ENCODE measurements around the gene COMMD9. TPM values are rescaled to one million over a fixed set of nuclear protein-coding genes. Genes with fewer than 3 reads are reported as not detected.

The COMMD9 gene
- total and polyA plus RNA-seq, 4 donors = 22.9 to 50.8 (median 28.3) TPM

DNA sequence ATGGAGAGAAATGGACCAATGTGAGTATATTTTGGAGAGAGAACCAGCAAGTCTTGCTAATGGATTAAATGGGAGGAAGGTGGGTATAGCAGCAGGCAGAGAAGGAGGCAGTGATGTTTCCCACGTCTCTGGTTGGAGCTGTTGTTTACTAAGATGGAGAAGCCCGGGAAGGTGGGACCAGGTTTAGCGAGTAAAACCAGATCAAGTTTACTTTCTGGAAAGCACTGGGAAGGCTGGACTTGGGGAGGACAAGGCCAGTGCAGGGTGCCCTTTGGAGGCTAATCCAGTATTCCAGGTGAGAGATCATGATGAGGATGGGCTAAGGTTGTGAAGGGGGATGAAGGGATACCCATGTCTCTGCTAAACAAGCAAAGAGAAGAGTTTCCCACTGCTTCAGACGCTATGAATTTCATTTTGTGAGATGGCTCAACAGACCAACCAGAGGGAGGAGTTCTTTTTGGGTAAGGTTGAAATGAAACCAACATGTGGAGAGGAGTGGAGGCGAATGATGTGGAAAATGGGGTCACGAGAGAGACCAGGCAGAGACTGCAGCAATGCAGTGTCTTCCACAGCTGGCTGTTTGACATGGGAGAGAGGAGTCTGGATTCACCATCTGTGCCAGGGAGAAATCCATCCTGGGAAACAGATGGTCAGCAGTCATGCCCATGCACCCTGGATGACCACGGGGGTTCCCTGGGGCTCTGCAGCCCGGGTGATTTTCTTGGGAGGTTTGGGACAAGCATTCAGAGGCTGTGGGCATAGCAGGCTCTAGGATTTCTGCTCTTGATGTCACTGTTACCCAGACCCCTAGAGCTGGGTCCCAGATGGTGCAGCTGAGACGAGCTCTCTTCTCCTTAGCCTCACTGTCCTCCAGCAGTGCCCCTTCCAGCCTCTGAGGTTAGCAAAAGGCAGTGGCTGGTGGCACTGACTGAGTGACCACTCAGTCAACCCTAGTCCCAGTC is 24.9 kb downstream of the COMMD9 start:
- Histone ChIP-seq H3K4me1 (ENCODE audit: control insufficient read depth in 4 of 4, insufficient read depth in 4 of 4, low read length in 3 of 4) (peaks cover 10 to 26% (median 25%) of the 10 kb centered on the region in 4 donors), H3K27ac (ENCODE audit: low read depth in 1 of 2, low read length in 2 of 2) (no peak overlapping the region), H3K9me3 (ENCODE audit: control insufficient read depth in 4 of 4, low read length in 3 of 4) (no peaks in the 10 kb centered on the region), H3K36me3 (ENCODE audit: control insufficient read depth in 4 of 4, insufficient read depth in 3 of 4, low read depth in 1 of 4, low read length in 3 of 4) (no peaks in the 10 kb centered on the region), H3K27me3 (ENCODE audit: control insufficient read depth in 4 of 4, insufficient read depth in 4 of 4, low read length in 3 of 4) (peaks cover 0 to 2% (median 0%) of the 10 kb centered on the region in 4 donors), H3K9ac (ENCODE audit: low read depth in 1 of 2, low read length in 2 of 2) (no peak overlapping the region), H3K4me3 (ENCODE audit: low read depth in 1 of 3, low read length in 3 of 3) (no peak overlapping the region)
- TF ChIP-seq HNF4A (conservative IDR thresholded peaks at IDR 0.05) = no peak
- TF ChIP-seq, protein P1, sequence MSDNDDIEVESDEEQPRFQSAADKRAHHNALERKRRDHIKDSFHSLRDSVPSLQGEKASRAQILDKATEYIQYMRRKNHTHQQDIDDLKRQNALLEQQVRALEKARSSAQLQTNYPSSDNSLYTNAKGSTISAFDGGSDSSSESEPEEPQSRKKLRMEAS (IDR thresholded peaks at IDR 0.05) = no peak
- TF ChIP-seq, protein P2, sequence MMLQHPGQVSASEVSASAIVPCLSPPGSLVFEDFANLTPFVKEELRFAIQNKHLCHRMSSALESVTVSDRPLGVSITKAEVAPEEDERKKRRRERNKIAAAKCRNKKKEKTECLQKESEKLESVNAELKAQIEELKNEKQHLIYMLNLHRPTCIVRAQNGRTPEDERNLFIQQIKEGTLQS (IDR thresholded peaks at IDR 0.05) = no peak
- TF ChIP-seq HNF4G (IDR thresholded peaks at IDR 0.05) = no peak
- TF ChIP-seq, protein P3, sequence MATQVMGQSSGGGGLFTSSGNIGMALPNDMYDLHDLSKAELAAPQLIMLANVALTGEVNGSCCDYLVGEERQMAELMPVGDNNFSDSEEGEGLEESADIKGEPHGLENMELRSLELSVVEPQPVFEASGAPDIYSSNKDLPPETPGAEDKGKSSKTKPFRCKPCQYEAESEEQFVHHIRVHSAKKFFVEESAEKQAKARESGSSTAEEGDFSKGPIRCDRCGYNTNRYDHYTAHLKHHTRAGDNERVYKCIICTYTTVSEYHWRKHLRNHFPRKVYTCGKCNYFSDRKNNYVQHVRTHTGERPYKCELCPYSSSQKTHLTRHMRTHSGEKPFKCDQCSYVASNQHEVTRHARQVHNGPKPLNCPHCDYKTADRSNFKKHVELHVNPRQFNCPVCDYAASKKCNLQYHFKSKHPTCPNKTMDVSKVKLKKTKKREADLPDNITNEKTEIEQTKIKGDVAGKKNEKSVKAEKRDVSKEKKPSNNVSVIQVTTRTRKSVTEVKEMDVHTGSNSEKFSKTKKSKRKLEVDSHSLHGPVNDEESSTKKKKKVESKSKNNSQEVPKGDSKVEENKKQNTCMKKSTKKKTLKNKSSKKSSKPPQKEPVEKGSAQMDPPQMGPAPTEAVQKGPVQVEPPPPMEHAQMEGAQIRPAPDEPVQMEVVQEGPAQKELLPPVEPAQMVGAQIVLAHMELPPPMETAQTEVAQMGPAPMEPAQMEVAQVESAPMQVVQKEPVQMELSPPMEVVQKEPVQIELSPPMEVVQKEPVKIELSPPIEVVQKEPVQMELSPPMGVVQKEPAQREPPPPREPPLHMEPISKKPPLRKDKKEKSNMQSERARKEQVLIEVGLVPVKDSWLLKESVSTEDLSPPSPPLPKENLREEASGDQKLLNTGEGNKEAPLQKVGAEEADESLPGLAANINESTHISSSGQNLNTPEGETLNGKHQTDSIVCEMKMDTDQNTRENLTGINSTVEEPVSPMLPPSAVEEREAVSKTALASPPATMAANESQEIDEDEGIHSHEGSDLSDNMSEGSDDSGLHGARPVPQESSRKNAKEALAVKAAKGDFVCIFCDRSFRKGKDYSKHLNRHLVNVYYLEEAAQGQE (IDR thresholded peaks at IDR 0.05) = no peak
- TF ChIP-seq NR2F2 (IDR thresholded peaks at IDR 0.05) = no peak
- WGBS = 70% methylated on average over 9 of the region's 9 CpGs
- no peak for DNase-seq (ENCODE audit: low spot score)

DNA sequence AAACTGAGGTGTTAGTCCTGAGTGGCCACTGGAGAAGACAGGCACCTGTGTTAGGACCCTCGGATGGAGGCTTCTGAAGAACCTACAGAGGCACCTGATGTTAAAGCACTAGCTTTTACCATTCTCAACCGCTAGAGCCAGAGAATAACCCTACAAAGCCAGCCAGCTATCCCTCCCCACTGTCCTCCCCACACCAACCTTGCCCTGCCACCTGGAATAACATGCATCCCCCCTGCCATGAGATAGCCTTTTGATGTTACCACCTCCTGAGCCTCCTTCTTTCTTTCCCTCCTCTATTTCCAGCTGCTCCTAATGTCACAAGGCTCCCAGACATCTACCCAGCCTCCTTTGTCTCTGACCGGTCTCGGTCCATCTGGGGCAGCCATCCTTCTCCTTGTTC is 28.1 kb downstream of the COMMD9 start:
- Histone ChIP-seq H3K9me3 (ENCODE audit: control insufficient read depth in 4 of 4, low read length in 3 of 4) (no peaks in the 10 kb centered on the region), H3K27ac (ENCODE audit: low read depth in 1 of 2, low read length in 2 of 2) (no peak overlapping the region), H3K4me1 (ENCODE audit: control insufficient read depth in 4 of 4, insufficient read depth in 4 of 4, low read length in 3 of 4) (peaks cover 0 to 3% (median 2%) of the 10 kb centered on the region in 4 donors), H3K4me3 (ENCODE audit: low read depth in 1 of 3, low read length in 3 of 3) (no peak overlapping the region), H3K36me3 (ENCODE audit: control insufficient read depth in 4 of 4, insufficient read depth in 3 of 4, low read depth in 1 of 4, low read length in 3 of 4) (no peaks in the 10 kb centered on the region), H3K9ac (ENCODE audit: low read depth in 1 of 2, low read length in 2 of 2) (no peak overlapping the region), H3K27me3 (ENCODE audit: control insufficient read depth in 4 of 4, insufficient read depth in 4 of 4, low read length in 3 of 4) (peaks cover 0 to 2% (median 0%) of the 10 kb centered on the region in 4 donors)
- no peak for DNase-seq (ENCODE audit: low spot score)
- TF ChIP-seq GABPA (IDR thresholded peaks at IDR 0.05 in 1 of 2, conservative IDR thresholded peaks at IDR 0.05 in 1 of 2) = no peak
- TF ChIP-seq, protein P4, sequence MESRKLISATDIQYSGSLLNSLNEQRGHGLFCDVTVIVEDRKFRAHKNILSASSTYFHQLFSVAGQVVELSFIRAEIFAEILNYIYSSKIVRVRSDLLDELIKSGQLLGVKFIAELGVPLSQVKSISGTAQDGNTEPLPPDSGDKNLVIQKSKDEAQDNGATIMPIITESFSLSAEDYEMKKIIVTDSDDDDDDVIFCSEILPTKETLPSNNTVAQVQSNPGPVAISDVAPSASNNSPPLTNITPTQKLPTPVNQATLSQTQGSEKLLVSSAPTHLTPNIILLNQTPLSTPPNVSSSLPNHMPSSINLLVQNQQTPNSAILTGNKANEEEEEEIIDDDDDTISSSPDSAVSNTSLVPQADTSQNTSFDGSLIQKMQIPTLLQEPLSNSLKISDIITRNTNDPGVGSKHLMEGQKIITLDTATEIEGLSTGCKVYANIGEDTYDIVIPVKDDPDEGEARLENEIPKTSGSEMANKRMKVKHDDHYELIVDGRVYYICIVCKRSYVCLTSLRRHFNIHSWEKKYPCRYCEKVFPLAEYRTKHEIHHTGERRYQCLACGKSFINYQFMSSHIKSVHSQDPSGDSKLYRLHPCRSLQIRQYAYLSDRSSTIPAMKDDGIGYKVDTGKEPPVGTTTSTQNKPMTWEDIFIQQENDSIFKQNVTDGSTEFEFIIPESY (IDR thresholded peaks at IDR 0.05) = no peak
- 68% methylated on average over 4 of the region's 4 CpGs for WGBS
